Glutamatergic neuron (in vitro differentiated cells): ENCODE measurements around the gene EPHA4. TPM values are rescaled to one million over a fixed set of nuclear protein-coding genes. Genes with fewer than 3 reads are reported as not detected.

ENCODE experiments used
- DNase-seq: peaks from one replicate; pipeline ENCODE4 v3.0.0; 2022
- H3K27ac Mint-ChIP-seq: one replicate; pipeline ENCODE4 v1.8.0; 2020; ENCODE audit warnings: mild to moderate bottlenecking, mixed read lengths, inconsistent platforms; ENCODE audit not compliant: unreplicated experiment
- H3K27me3 Mint-ChIP-seq: one replicate; pipeline ENCODE4 v1.8.0; 2020; ENCODE audit warnings: mild to moderate bottlenecking, moderate library complexity, mixed read lengths, inconsistent platforms; ENCODE audit not compliant: unreplicated experiment
- H3K36me3 Mint-ChIP-seq: one replicate; pipeline ENCODE4 v1.8.0; 2020; ENCODE audit warnings: mild to moderate bottlenecking, mixed read lengths, inconsistent platforms; ENCODE audit not compliant: unreplicated experiment
- H3K4me1 Mint-ChIP-seq: one replicate; pipeline ENCODE4 v1.8.0; 2020; ENCODE audit warnings: mild to moderate bottlenecking, low read depth, mixed read lengths, inconsistent platforms; ENCODE audit not compliant: unreplicated experiment
- H3K4me3 Mint-ChIP-seq: one replicate; pipeline ENCODE4 v1.8.0; 2020; ENCODE audit warnings: mild to moderate bottlenecking, mixed read lengths, inconsistent platforms; ENCODE audit not compliant: unreplicated experiment
- H3K9me3 Mint-ChIP-seq: one replicate; pipeline ENCODE4 v1.8.0; 2020; ENCODE audit warnings: mild to moderate bottlenecking, moderate library complexity, mixed read lengths, inconsistent platforms; ENCODE audit not compliant: unreplicated experiment
- total RNA-seq: library from RNA; stranded (reverse); fragmentation: NEBNext Ultra II Directional; extraction: Animal tissue kit (Norgen Biotek cat#: 25700); gene quantifications from one replicate; pipeline ENCODE4 v1.2.1, GENCODE V29; 2021; ENCODE audit not compliant: unreplicated experiment
- TF ChIP-seq, protein P1 (sequence below): fragments of 200-600 bp; sonication (generic); IDR thresholded peaks from one replicate; pipeline ENCODE4 v1.5.0; 2021; ENCODE audit not compliant: partially characterized antibody, unreplicated experiment

EPHA4 gene
- total RNA-seq, 1 donor from 2014 or later = 57.2 TPM

DNA sequence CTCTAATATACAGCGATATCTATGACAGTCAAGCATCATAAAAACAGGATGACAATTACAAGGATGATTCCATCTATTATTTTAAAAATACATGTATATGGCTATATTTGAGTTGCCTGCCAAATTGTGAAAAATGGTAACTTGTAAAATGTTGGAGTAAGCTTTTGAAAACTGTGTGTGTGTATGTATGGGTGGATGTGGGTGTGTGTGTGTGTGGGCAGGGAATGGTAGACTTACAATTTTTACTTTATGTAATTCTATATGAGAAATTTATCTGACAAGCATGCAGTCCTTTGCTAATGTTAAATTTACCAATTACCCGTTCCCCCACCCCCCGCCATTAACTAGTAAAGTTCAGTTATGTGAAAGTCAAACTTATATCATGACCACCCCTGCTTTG is 14.0 kb downstream of the EPHA4 start:
- H3K4me3 Mint-ChIP-seq = no peak overlapping the region
- H3K27ac Mint-ChIP-seq = no peak overlapping the region
- peaks cover 6% of the 10 kb centered on the region for H3K9me3 Mint-ChIP-seq
- no peaks in the 10 kb centered on the region for H3K27me3 Mint-ChIP-seq
- H3K4me1 Mint-ChIP-seq = peaks cover 50% of the 10 kb centered on the region
- no peaks in the 10 kb centered on the region for H3K36me3 Mint-ChIP-seq
- no peak for DNase-seq
- TF ChIP-seq, protein P1, sequence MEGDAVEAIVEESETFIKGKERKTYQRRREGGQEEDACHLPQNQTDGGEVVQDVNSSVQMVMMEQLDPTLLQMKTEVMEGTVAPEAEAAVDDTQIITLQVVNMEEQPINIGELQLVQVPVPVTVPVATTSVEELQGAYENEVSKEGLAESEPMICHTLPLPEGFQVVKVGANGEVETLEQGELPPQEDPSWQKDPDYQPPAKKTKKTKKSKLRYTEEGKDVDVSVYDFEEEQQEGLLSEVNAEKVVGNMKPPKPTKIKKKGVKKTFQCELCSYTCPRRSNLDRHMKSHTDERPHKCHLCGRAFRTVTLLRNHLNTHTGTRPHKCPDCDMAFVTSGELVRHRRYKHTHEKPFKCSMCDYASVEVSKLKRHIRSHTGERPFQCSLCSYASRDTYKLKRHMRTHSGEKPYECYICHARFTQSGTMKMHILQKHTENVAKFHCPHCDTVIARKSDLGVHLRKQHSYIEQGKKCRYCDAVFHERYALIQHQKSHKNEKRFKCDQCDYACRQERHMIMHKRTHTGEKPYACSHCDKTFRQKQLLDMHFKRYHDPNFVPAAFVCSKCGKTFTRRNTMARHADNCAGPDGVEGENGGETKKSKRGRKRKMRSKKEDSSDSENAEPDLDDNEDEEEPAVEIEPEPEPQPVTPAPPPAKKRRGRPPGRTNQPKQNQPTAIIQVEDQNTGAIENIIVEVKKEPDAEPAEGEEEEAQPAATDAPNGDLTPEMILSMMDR = no peak

DNA sequence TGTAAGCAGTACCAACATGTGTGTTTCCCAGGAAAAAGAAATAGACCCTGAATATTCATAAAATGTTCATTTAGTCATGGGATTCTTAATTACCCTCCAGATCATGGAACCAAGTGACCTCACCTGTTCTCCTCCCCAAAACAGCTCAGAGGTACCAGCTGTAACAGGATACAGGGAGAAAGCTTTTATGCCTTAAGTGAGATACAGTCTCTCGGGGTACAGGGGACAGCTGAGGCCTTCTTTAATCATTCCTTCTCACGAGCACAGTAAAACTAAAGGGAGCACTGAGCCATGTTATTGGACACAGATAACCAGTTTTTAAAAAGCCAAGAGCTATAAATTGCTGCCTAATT is 16.6 kb downstream of the EPHA4 start:
- Mint-ChIP-seq H3K27ac (peak overlapping the region; percentile 87), H3K9me3 (peaks cover 8% of the 10 kb centered on the region), H3K36me3 (no peaks in the 10 kb centered on the region), H3K4me1 (peaks cover 65% of the 10 kb centered on the region), H3K4me3 (peak overlapping the region; percentile 74), H3K27me3 (no peaks in the 10 kb centered on the region)
- DNase-seq = no peak
- TF ChIP-seq, protein P1 = no peak

DNA sequence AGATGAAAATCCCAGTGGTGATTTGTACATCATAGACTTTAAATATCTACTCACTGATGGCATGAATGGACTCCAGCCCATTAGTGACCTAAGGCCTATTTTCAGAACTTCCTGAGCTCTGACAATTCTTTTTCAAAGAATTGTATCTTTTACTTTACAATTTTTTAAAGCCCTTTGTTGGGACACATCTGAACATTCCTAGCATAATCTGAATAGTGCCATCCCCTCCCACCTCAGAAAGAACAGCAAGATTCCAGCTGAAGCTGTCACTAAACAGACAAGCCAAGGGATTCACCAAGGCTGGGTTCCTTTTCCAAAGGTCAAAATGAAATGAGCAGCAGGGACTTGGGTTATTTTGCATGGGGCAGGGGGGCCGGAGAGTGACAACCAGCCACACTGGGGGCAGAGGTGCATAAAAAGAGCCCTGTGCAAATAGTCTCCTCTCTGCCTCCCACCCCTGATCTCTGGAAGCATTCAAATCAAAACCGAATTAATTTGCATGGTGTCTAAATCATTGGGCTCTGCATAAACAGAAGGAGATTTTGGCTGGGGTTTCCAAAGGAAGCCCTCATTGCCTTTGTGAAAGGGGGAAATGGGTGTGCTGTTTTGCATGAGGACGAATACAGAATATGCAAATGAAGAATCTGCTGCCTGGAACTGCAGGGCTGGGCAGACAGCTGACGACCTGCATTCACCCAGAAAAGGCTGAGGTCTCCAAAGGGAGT is 17.2 kb downstream of the EPHA4 start:
- peak overlapping the region; percentile 74 for H3K4me3 Mint-ChIP-seq
- H3K27me3 Mint-ChIP-seq = no peaks in the 10 kb centered on the region
- H3K4me1 Mint-ChIP-seq = peaks cover 62% of the 10 kb centered on the region
- peak overlapping the region; percentile 87 for H3K27ac Mint-ChIP-seq
- peak; percentile 40 for DNase-seq
- H3K9me3 Mint-ChIP-seq = peaks cover 8% of the 10 kb centered on the region
- TF ChIP-seq, protein P1 = no peak
- no peaks in the 10 kb centered on the region for H3K36me3 Mint-ChIP-seq

DNA sequence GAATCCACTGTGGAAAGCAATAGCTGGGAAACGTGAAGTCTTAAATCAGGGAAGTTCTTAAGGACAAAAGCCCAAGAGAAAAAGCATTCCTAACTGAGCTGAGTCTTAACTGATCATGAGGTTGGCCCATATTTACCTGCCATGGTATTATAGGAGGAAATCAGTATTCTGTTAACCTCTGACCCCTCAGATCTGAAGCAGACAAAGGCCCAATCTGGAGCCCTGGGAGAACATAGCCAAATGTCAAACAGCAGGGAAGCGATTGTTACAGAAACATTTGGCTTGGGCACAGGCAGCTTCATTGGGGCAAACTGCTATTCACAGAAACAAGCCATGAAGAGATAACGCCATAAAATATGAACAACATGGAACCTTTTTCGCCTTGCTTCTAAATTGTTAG is 18.8 kb downstream of the EPHA4 start:
- peak overlapping the region; percentile 87 for H3K27ac Mint-ChIP-seq
- H3K27me3 Mint-ChIP-seq = no peaks in the 10 kb centered on the region
- H3K4me3 Mint-ChIP-seq = peak overlapping the region; percentile 70
- TF ChIP-seq, protein P1 = no peak
- H3K36me3 Mint-ChIP-seq = no peaks in the 10 kb centered on the region
- H3K9me3 Mint-ChIP-seq = peaks cover 9% of the 10 kb centered on the region
- DNase-seq = no peak
- peaks cover 55% of the 10 kb centered on the region for H3K4me1 Mint-ChIP-seq

DNA sequence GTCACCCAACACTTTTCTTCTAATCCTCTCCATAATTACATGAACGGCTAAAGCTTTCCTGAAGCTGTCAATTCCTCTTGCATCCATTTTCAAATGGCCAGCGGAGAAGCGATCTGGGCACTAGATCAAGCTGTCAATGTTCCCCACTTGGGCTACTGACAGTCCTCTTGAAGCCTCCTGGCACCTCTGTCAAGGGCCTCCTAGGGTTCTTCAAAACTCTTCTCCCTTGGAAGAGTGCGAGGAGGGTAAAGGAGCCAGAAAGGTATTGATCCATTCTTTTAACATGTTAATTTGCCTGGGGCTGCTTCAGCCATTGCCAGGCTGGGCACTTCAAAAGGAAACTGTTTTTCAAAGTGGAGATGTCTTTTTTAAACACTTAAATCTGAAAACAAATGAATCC is 19.8 kb downstream of the EPHA4 start:
- Mint-ChIP-seq H3K27ac (peak overlapping the region; percentile 69), H3K36me3 (no peaks in the 10 kb centered on the region), H3K4me1 (peaks cover 51% of the 10 kb centered on the region), H3K27me3 (peaks cover 2% of the 10 kb centered on the region), H3K9me3 (peaks cover 11% of the 10 kb centered on the region), H3K4me3 (peak overlapping the region; percentile 47)
- TF ChIP-seq, protein P1 = no peak
- peak; percentile 21 for DNase-seq
